Trophoblast cell (in vitro differentiated cells and primary cell): Measurements from ENCODE around the gene MYPN.

Source experiments
- DNase-seq, 2 donors: peaks; one replicate each; pipeline ENCODE4 v3.0.0-alpha.2; 2016
- H2AFZ ChIP-seq: 2 replicates; pipeline ENCODE4 v1.6.1; 2013; ENCODE audit warnings: low read length, moderate library complexity, mild to moderate bottlenecking; ENCODE audit not compliant: insufficient read depth, poor library complexity
- H2AK5ac ChIP-seq: 2 replicates; pipeline ENCODE4 v1.6.1; 2013; ENCODE audit warnings: mild to moderate bottlenecking, low read length
- H2BK120ac ChIP-seq: 2 replicates; pipeline ENCODE4 v1.6.1; 2013; ENCODE audit warnings: low read length, mild to moderate bottlenecking, moderate library complexity; ENCODE audit not compliant: insufficient read depth, poor library complexity
- H2BK12ac ChIP-seq: 2 replicates; pipeline ENCODE4 v1.6.1; 2013; ENCODE audit warnings: mild to moderate bottlenecking, low read length, moderate library complexity
- H2BK5ac ChIP-seq: 2 replicates; pipeline ENCODE4 v1.6.1; 2013; ENCODE audit warnings: low read length, low read depth, moderate library complexity, mild to moderate bottlenecking; ENCODE audit not compliant: poor library complexity
- H3K14ac ChIP-seq: 2 replicates; pipeline ENCODE4 v1.6.1; 2013; ENCODE audit warnings: mild to moderate bottlenecking, low read length
- H3K18ac ChIP-seq: 2 replicates; pipeline ENCODE4 v1.6.1; 2013; ENCODE audit warnings: mild to moderate bottlenecking, low read length
- H3K23ac ChIP-seq: 2 replicates; pipeline ENCODE4 v1.6.1; 2013; ENCODE audit warnings: low read length
- H3K27ac ChIP-seq: 2 replicates; pipeline ENCODE4 v1.5.1; 2013; ENCODE audit warnings: low read depth, mild to moderate bottlenecking, inconsistent platforms, low read length, moderate library complexity
- H3K27me3 ChIP-seq: 2 replicates; pipeline ENCODE4 v1.6.1; 2013; ENCODE audit warnings: inconsistent platforms, mild to moderate bottlenecking, low read length, moderate library complexity; ENCODE audit not compliant: insufficient read depth
- H3K36me3 ChIP-seq, 2 experiments: 1 replicate in 1 of 2; 2 replicates in 1 of 2; pipeline ENCODE4 v1.6.1; 2013; ENCODE audit warnings: low read length in 2 of 2, mild to moderate bottlenecking in 2 of 2, moderate library complexity in 1 of 2; ENCODE audit not compliant: insufficient read depth in 2 of 2, control insufficient read depth in 1 of 2
- H3K4ac ChIP-seq: 2 replicates; pipeline ENCODE4 v1.6.1; 2013; ENCODE audit warnings: low read depth, mild to moderate bottlenecking, low read length, moderate library complexity
- H3K4me1 ChIP-seq, 2 experiments: 1 replicate in 1 of 2; 2 replicates in 1 of 2; pipeline ENCODE4 v1.6.1; 2013; ENCODE audit warnings: low read length in 2 of 2, mild to moderate bottlenecking in 2 of 2, moderate library complexity in 1 of 2; ENCODE audit not compliant: insufficient read depth in 2 of 2, control insufficient read depth in 1 of 2
- H3K4me2 ChIP-seq: 2 replicates; pipeline ENCODE4 v1.6.1; 2013; ENCODE audit warnings: inconsistent platforms, mild to moderate bottlenecking, low read length, moderate library complexity
- H3K4me3 ChIP-seq: 2 replicates; pipeline ENCODE4 v1.5.1; 2013; ENCODE audit warnings: mild to moderate bottlenecking, low read depth, low read length, inconsistent platforms
- H3K79me1 ChIP-seq: one replicate; pipeline ENCODE4 v1.6.1; 2013; ENCODE audit warnings: low read length
- H3K79me2 ChIP-seq: 2 replicates; pipeline ENCODE4 v1.6.1; 2013; ENCODE audit warnings: low read length, mild to moderate bottlenecking; ENCODE audit not compliant: control insufficient read depth, insufficient read depth, poor library complexity
- H3K9ac ChIP-seq: 2 replicates; pipeline ENCODE4 v1.6.1; 2013; ENCODE audit warnings: mild to moderate bottlenecking, low read length
- H3K9me3 ChIP-seq: 2 replicates; pipeline ENCODE4 v1.6.1; 2013; ENCODE audit warnings: low read depth, mild to moderate bottlenecking, control low read depth, inconsistent platforms, low read length; ENCODE audit not compliant: insufficient read depth
- H4K12ac ChIP-seq: 2 replicates; pipeline ENCODE4 v1.6.1; 2013; ENCODE audit warnings: low read depth, mild to moderate bottlenecking, low read length, moderate library complexity
- H4K8ac ChIP-seq: 2 replicates; pipeline ENCODE4 v1.6.1; 2013; ENCODE audit warnings: low read depth, mild to moderate bottlenecking, low read length, moderate library complexity
- H4K91ac ChIP-seq: one replicate; pipeline ENCODE4 v1.6.1; 2013; ENCODE audit warnings: low read depth, mild to moderate bottlenecking, low read length, moderate library complexity
- WGBS: extraction: QIAGEN DNeasy Blood & Tissue Kit; methylation state at CpG from one replicate; pipeline ENCODE4 v1.1.7; 2013; ENCODE audit warnings: missing lambda C conversion rate; ENCODE audit not compliant: insufficient read length, insufficient coverage; ENCODE audit errors: extremely low coverage; 5-methylcytosine and 5-hydroxymethylcytosine counted together

The MYPN gene

GRCh38 chr10:68077026-68077425 is 32.3 kb upstream of the MYPN start:
- Histone ChIP-seq H3K4ac (no peak overlapping the region), H3K9ac (no peak overlapping the region), H3K4me1 (peaks cover 2 to 3% of the 10 kb centered on the region in 2 experiments), H3K27ac (no peak overlapping the region), H3K9me3 (no peaks in the 10 kb centered on the region), H2AFZ (no peak overlapping the region), H3K14ac (no peak overlapping the region), H4K8ac (no peak overlapping the region), H2BK120ac (no peak overlapping the region), H3K27me3 (no peaks in the 10 kb centered on the region), H2BK5ac (no peak overlapping the region), H3K79me1 (peaks cover 10% of the 10 kb centered on the region), H3K79me2 (peaks cover 6% of the 10 kb centered on the region), H2AK5ac (no peak overlapping the region), H3K23ac (no peak overlapping the region), H3K4me2 (no peak overlapping the region), H3K18ac (no peak overlapping the region), H4K12ac (no peak overlapping the region), H4K91ac (no peak overlapping the region), H3K36me3 (no peaks in the 10 kb centered on the region), H3K4me3 (no peak overlapping the region), H2BK12ac (no peak overlapping the region)
- peak; percentile 18 to 93 for DNase-seq
- WGBS: no CpG with 5 or more reads among the region's 5 CpGs

GRCh38 chr10:68079434-68079833 is 29.9 kb upstream of the MYPN start:
- Histone ChIP-seq H2BK5ac (no peak overlapping the region), H2AFZ (no peak overlapping the region), H3K79me2 (peaks cover 5% of the 10 kb centered on the region), H3K9me3 (no peaks in the 10 kb centered on the region), H3K18ac (no peak overlapping the region), H2BK120ac (no peak overlapping the region), H3K79me1 (peaks cover 8% of the 10 kb centered on the region), H2BK12ac (no peak overlapping the region), H3K4me2 (no peak overlapping the region), H4K12ac (no peak overlapping the region), H3K27ac (no peak overlapping the region), H3K4me1 (peaks cover 2 to 3% of the 10 kb centered on the region in 2 experiments), H4K8ac (no peak overlapping the region), H3K4ac (no peak overlapping the region), H3K36me3 (no peaks in the 10 kb centered on the region), H3K23ac (no peak overlapping the region), H3K9ac (no peak overlapping the region), H4K91ac (no peak overlapping the region), H3K27me3 (no peaks in the 10 kb centered on the region), H3K4me3 (no peak overlapping the region), H3K14ac (no peak overlapping the region), H2AK5ac (no peak overlapping the region)
- WGBS: no CpG with 5 or more reads among the region's 1 CpG
- no peak for DNase-seq

GRCh38 chr10:68080853-68081431 is 28.3 kb upstream of the MYPN start:
- Histone ChIP-seq H2BK12ac (no peak overlapping the region), H3K18ac (no peak overlapping the region), H3K79me1 (no peaks in the 10 kb centered on the region), H3K4me2 (no peak overlapping the region), H3K9me3 (no peaks in the 10 kb centered on the region), H4K91ac (no peak overlapping the region), H3K36me3 (no peaks in the 10 kb centered on the region), H2BK5ac (no peak overlapping the region), H3K9ac (no peak overlapping the region), H2AFZ (no peak overlapping the region), H3K23ac (no peak overlapping the region), H3K4me1 (no peaks in the 10 kb centered on the region), H2BK120ac (no peak overlapping the region), H4K12ac (no peak overlapping the region), H2AK5ac (no peak overlapping the region), H3K27me3 (no peaks in the 10 kb centered on the region), H4K8ac (no peak overlapping the region), H3K4ac (no peak overlapping the region), H3K27ac (no peak overlapping the region), H3K79me2 (no peaks in the 10 kb centered on the region), H3K4me3 (no peak overlapping the region), H3K14ac (no peak overlapping the region)
- no CpG with 5 or more reads among the region's 5 CpGs for WGBS
- DNase-seq: peak in 1 of 2 donors; percentile 51

GRCh38 chr10:68081916-68082315 is 27.4 kb upstream of the MYPN start:
- no peak for DNase-seq
- Histone ChIP-seq H3K4me2 (no peak overlapping the region), H3K14ac (no peak overlapping the region), H2BK12ac (no peak overlapping the region), H4K8ac (no peak overlapping the region), H3K18ac (no peak overlapping the region), H3K27ac (no peak overlapping the region), H2AK5ac (no peak overlapping the region), H3K36me3 (no peaks in the 10 kb centered on the region), H3K23ac (no peak overlapping the region), H2AFZ (no peak overlapping the region), H3K4me1 (no peaks in the 10 kb centered on the region), H3K79me1 (no peaks in the 10 kb centered on the region), H2BK120ac (no peak overlapping the region), H3K79me2 (no peaks in the 10 kb centered on the region), H4K12ac (no peak overlapping the region), H3K4ac (no peak overlapping the region), H3K9me3 (no peaks in the 10 kb centered on the region), H3K4me3 (no peak overlapping the region), H3K27me3 (no peaks in the 10 kb centered on the region), H3K9ac (no peak overlapping the region), H2BK5ac (no peak overlapping the region), H4K91ac (no peak overlapping the region)
- WGBS: no CpG with 5 or more reads among the region's 6 CpGs
